Right atrium auricular region (tissue), 2 donors: ENCODE results near the gene EXOC3L1. TPM values are rescaled to one million over a fixed set of nuclear protein-coding genes. Genes with fewer than 3 reads are reported as not detected.

Experiments used
- DNase-seq: peaks from one replicate; pipeline ENCODE4 v3.0.0-alpha.2; 2019; ENCODE audit warnings: low spot score
- H3K27ac ChIP-seq, 2 donors: fragments of 200-600 bp; sonication (generic); 1 replicate in 1 of 2; 2 replicates in 1 of 2; pipeline ENCODE4 v1.5.1; 2016 to 2019
- H3K27me3 ChIP-seq, 2 donors: fragments of 200-600 bp; sonication (generic); one replicate each; pipeline versions ENCODE4 v1.5.1 to v1.6.0; 2017 to 2019
- H3K36me3 ChIP-seq: fragments of 200-600 bp; sonication (generic); one replicate; pipeline ENCODE4 v1.5.1; 2016
- H3K4me1 ChIP-seq, 2 donors: fragments of 200-600 bp; sonication (generic); one replicate each; pipeline versions ENCODE4 v1.5.1 to v1.6.0; 2017 to 2019
- H3K4me3 ChIP-seq, 2 donors: fragments of 200-600 bp; sonication (generic); 1 replicate in 1 of 2; 2 replicates in 1 of 2; pipeline ENCODE4 v1.5.1; 2017 to 2019; ENCODE audit warnings: mild to moderate bottlenecking in 1 of 2, moderate library complexity in 1 of 2
- H3K9me3 ChIP-seq, 2 donors: fragments of 200-600 bp; sonication (generic); one replicate each; pipeline ENCODE4 v1.5.1; 2019
- total RNA-seq, 2 donors: library from RNA; depleted of rRNA; stranded (reverse); fragments of >200 nt; gene quantifications; one replicate each; pipeline ENCODE4 v1.1.0, GENCODE V29; 2016
- TF ChIP-seq, protein P1 (sequence below), 2 donors: fragments of 200-600 bp; sonication (generic); IDR thresholded peaks; one replicate each; pipeline ENCODE4 v1.5.1; 2019; ENCODE audit warnings: antibody characterized with exemption in 2 of 2

The EXOC3L1 gene
- total RNA-seq, 2 donors from 2014 or later = 2.2 to 2.5 TPM

DNA sequence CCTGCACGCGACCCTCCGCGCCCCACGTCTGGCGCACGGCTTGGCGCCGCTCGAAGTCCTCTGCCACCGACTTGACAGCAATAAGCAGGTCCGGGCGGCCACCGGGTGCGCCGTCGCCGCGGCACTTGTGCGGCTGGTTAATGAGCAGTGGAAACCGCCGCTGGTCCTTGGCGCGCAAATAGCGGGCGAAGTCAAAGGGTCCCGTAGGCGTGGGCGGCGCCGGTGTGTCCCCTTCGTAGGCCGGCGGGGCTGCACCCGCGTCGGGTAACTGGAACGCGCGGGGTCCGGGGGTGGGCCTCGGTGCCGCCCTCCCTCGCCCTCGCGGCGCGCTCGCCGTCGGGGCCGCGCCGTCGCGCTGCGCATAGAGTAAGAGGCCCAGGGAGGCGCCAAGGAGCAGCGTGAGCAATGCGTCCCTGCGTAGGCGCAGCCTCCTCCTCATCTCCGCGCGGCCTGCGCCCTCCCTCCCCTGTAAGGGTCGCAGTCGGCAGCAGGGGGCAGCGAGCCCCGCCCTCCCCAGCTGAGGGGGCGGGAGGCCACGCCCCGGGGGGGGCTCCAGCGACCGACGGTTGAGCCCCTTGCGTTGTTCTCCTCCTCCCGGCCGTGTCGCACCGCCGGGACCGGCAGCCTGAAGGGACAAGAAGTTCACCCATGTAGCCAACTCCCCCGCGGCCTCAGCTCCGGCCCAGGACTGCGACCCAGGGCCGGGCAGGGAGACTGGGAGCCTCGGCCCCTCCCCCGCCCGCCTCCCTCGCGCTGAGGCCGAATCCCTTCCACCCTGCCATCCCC lies 39.7 kb downstream of the EXOC3L1 start:
- Histone ChIP-seq H3K36me3 (peaks cover 25% of the 10 kb centered on the region), H3K27me3 (no peaks in the 10 kb centered on the region), H3K4me3 (peak overlapping the region; percentile 62 to 71), H3K4me1 (peaks cover 0 to 26% of the 10 kb centered on the region in 2 donors), H3K9me3 (no peaks in the 10 kb centered on the region), H3K27ac (peak overlapping the region; percentile 86 to 93)
- no peak for DNase-seq
- TF ChIP-seq, protein P1, sequence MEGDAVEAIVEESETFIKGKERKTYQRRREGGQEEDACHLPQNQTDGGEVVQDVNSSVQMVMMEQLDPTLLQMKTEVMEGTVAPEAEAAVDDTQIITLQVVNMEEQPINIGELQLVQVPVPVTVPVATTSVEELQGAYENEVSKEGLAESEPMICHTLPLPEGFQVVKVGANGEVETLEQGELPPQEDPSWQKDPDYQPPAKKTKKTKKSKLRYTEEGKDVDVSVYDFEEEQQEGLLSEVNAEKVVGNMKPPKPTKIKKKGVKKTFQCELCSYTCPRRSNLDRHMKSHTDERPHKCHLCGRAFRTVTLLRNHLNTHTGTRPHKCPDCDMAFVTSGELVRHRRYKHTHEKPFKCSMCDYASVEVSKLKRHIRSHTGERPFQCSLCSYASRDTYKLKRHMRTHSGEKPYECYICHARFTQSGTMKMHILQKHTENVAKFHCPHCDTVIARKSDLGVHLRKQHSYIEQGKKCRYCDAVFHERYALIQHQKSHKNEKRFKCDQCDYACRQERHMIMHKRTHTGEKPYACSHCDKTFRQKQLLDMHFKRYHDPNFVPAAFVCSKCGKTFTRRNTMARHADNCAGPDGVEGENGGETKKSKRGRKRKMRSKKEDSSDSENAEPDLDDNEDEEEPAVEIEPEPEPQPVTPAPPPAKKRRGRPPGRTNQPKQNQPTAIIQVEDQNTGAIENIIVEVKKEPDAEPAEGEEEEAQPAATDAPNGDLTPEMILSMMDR (IDR thresholded peaks at IDR 0.05) = no peak

DNA sequence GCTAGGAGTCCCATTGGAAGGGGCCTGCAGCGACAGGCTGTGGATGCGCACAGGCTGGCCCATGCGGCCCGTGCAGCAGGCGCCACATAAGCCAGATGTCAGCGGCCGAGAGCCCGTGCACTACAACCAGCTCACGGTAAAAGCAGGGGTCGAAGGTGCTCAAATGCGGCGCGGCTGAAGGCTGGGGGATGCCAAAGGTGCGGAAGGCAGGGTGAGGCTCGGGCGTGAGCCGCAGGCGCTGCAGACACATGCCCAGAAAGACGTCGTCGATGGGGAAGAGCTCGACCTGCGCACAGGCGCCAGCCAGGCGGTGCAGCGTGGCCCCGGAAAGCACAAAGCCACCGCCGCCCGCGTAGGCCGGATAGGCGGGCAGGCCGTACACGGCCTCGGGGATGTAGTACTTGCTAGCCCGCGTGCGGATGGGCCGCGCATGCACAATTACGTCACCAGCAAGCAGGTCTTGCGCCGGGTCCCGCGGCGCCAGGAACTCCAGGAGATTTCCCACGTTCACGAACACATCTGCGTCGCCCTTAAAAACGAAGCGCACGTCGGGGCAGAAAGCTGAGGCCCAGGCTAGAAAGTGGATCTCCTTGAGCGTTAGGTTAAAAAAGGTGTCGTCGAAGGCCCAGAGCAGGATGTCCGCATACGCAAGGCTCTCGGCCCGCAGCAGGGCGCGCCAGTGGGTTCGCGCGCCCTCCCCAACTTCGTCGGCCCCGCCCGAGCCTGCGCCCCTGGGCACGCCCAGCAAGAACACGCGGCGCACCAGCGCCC lies 40.5 kb downstream of the EXOC3L1 start:
- Histone ChIP-seq H3K27me3 (no peaks in the 10 kb centered on the region), H3K4me3 (no peak overlapping the region), H3K36me3 (peaks cover 33% of the 10 kb centered on the region), H3K27ac (peak overlapping the region; percentile 86 to 93), H3K4me1 (peaks cover 0 to 18% of the 10 kb centered on the region in 2 donors), H3K9me3 (no peaks in the 10 kb centered on the region)
- TF ChIP-seq, protein P1 (IDR thresholded peaks at IDR 0.05) = no peak
- DNase-seq = no peak

DNA sequence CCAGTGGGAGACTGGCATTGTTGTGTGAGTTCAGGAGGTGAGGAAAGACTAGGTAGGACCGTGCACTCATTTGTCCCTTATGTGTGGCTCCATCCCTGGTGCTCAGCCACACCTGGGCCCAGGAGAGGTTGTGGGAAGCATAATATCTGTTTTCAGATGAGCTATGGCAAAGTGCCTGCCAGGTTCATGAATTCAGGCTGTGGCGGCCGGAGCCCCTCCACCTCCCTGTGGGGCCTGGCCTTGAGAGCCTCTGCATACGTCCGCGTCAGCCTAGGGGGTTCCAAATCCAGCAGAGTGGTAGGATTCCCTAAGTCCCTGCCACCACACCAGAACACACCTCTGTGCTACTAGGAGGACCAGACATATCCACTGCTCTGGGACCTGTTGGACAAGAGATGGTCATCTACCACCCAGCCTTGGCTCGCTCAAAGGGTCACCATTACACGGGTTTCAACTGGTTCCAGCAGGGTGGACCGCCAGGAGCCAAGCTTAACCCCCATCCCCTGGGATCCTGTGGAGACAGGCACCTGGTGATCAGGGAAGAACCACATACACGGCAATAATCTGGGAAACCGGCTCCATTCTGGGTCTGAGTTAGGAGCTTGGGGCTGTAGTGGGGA lies 41.2 kb downstream of the EXOC3L1 start:
- H3K27ac ChIP-seq = no peak overlapping the region
- peaks cover 0 to 18% of the 10 kb centered on the region in 2 donors for H3K4me1 ChIP-seq
- peaks cover 40% of the 10 kb centered on the region for H3K36me3 ChIP-seq
- no peaks in the 10 kb centered on the region for H3K9me3 ChIP-seq
- H3K4me3 ChIP-seq = no peak overlapping the region
- DNase-seq = no peak
- TF ChIP-seq, protein P1 (IDR thresholded peaks at IDR 0.05) = no peak
- no peaks in the 10 kb centered on the region for H3K27me3 ChIP-seq

DNA sequence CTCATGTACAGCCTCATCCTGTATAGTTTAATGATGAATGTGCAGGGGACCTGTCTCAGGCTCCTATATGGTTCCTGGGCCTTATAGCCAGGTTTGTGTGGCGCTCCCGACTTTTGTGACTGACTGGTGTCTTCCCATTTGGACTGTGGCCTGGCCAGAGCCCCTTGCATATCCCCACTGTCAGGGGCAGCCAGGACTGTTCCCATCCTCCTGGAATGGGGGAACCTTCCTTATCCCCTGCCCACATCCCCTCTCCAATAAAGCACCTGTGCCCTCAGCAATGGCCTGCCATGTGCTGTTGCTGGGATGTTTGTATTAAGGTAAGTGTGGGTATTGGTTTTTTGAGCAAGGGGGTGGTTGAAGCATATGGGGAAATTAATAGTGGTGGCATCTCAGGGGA lies 41.7 kb downstream of the EXOC3L1 start:
- Histone ChIP-seq H3K4me1 (peaks cover 0 to 18% of the 10 kb centered on the region in 2 donors), H3K36me3 (peaks cover 45% of the 10 kb centered on the region), H3K27ac (no peak overlapping the region), H3K4me3 (no peak overlapping the region), H3K27me3 (no peaks in the 10 kb centered on the region), H3K9me3 (no peaks in the 10 kb centered on the region)
- DNase-seq = no peak
- TF ChIP-seq, protein P1 (IDR thresholded peaks at IDR 0.05) = no peak

DNA sequence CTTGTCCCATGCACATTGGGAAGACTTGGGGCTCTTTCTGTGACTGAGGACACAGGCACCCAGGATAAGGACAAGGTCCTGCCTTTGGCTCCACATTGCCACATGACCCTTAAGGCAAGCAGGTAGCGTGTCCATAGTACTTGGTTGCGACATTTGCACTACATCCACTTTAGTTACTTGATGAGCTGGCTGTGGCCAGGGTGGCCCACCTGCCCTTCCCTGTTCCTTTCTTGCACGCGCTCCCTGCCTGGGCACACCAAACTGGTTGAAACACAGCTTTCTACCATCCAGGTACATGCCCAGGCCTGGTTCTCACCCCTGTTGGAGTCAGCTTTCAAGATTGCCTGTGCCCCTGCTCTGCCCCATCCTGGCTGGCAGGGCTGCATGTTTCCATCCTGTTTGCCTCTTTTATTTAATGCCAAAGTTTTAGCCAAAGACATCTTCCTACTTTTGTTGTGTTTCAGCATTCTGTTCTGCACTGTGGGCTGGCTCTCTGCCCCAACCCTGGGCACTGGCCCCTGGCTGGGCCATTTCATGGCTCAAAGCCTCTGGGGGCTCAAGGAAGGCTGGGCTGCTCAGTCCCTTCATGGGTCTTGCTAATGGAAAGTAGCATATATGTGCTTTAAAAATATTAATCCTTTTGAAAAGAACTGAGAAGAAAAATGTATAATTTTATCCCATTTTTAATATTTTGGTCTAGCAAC lies 42.3 kb downstream of the EXOC3L1 start:
- Histone ChIP-seq H3K9me3 (no peaks in the 10 kb centered on the region), H3K27me3 (no peaks in the 10 kb centered on the region), H3K27ac (no peak overlapping the region), H3K36me3 (peaks cover 51% of the 10 kb centered on the region), H3K4me3 (no peak overlapping the region), H3K4me1 (peaks cover 0 to 18% of the 10 kb centered on the region in 2 donors)
- TF ChIP-seq, protein P1 (IDR thresholded peaks at IDR 0.05) = no peak
- no peak for DNase-seq
